NCI-H2107 treated with DMSO at 0.1 percent for 48 hours (cell line): Measurements from ENCODE around the gene IRF3.

Experiments used
- DNase-seq: peaks from one replicate; lab custom pipeline; 2025; ENCODE audit not compliant: unreplicated experiment; lab: John Stamatoyannopoulos, UW

Gene IRF3

DNA sequence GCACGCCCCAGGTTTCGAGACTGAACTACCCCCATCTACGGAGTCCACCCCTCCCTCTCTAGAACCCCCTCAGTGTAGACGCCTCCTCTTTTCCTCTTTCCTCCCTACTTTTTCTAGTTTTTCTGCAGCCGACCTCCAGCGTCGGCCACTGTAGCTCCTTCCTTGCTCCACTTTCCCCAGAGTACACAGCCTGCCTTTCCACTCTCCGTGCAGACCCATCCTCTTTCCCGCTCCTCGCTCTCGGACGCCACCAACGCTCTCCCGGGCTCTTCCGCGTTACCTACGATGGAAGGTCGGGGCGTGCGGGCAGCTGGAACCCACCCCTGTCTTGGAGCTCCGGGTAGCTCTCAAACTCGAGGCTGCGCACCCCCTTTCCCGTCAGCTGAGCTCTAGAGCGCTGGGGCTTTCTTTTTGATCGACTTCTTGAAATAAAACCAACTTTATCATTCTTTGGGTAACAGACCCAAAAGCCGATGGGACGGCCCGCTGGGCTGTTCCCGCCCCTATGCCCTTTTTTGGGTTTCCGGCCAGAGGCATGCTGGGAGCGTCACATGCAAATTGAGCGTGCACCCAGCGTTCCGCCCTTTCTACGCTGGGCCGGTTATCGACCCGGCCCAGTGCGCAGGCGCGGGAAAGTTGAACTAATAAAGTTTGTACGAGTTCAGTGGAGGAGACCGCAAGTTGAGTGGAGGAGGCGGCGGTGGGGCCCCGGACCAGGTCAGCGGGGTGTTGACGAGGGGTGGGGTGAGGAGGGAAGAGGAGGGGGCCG, at the start of gene IRF3, which contains the start of gene BCL2L12:
TSS of gene IRF3 (minus strand) at position 507 of the 769 bp plus-strand sequence. CDS start 1,019 bp downstream, outside the sequence.
TSS of gene BCL2L12 (plus strand) at position 583 of the 769 bp plus-strand sequence. CDS start 760 bp downstream, outside the sequence.
- DNase-seq: peak; percentile 91

DNA sequence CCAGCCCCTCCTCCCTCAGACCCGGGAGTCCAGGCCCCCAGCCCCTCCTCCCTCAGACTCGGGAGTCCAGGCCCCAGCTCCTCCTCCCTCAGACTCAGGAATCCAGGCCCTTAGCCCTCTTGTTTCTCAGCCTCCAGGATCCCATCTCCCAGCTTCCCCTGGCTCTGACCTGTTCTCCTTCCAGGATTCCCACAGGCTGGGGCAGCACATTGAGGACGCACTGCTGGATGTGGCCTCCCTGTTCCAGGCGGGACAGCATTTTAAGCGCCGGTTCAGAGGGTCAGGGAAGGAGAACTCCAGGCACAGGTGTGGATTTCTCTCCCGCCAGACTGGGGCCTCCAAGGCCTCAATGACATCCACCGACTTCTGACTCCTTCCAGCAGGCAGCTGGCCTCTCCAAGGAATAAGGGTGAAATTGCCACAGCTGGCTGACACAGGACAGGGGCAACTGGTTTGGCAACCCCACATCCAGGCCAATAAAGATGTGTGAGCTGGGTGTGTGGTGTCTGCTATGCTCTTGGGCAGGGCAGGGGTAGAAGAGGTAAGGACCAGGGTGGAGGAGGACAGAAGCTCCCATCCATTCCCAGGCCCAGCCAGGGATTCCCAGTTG, 47.7 kb upstream of the IRF3 start:
- DNase-seq: no peak

DNA sequence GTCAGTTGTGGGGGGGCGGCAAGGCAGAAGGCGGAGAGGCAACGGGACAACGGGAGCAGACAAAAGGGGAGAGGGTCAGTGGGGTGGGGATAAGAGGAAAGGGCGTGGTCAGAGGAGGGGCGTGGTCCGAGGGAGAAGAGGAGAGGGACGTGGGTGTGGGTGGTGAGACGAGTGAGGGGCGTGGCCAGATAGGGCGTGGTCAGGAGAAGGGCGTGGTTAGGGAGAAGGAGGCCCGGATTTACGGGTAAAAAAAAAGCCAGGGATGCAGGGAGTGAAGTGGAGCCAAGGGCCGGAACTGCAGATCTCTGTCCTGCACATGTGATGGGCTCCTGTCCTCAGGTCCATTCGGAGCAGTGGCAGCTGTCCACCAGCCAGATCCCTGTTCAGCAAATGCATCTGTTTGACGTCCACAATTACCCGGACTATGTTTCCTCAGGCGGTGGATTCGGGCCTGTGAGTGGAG, 46.8 kb upstream of the IRF3 start:
- DNase-seq: no peak

DNA sequence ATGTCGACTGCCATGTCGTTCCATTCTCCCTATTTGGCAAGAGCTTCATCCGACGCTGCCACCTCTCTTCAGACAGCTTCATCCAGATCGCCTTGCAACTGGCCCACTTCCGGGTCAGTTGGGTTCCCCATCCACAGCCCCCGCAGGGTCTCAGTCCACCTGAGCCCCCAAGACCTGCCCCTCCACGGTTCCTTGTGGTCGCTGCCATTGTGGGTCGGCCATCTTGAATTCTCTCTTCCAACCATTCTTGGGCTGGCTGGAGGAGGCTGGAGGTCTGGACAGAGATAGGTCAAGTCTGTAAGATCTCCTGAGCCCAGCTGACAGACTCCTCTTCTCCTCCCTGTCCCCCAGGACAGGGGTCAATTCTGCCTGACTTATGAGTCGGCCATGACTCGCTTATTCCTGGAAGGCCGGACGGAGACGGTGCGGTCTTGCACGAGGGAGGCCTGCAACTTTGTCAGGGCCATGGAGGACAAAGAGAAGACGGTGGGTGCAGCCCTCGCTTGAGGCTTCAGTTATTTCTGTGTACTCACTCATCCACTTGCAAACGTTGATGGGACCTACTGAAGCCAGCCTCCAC, 44.8 kb upstream of the IRF3 start:
- no peak for DNase-seq

GRCh38 chr19:49705919-49706318, 40.3 kb upstream of the IRF3 start:
- no peak for DNase-seq

GRCh38 chr19:49704888-49705642, 39.4 kb upstream of the IRF3 start:
- DNase-seq: no peak

DNA sequence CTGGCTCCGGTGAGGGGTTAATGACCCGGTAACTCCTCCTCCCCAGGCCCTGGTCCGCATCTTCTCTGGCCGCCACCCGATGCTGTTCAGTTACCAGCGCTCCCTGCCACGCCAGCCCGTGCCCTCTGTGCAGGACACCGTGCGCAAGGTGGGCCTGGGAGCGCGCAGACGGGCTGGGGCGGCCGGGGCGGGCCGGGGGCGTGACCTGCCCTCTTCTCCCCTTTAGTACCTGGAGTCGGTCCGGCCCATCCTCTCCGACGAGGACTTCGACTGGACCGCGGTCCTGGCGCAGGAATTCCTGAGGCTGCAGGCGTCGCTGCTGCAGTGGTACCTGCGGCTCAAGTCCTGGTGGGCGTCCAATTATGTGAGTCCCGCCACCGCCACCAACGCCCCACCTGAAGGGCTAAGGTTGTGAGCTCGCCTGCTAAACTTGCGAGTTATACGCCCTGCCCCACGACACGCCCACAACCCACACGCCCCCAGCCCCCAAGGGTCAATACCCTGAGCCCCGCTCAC, 35.7 kb upstream of the IRF3 start:
- DNase-seq: no peak

DNA sequence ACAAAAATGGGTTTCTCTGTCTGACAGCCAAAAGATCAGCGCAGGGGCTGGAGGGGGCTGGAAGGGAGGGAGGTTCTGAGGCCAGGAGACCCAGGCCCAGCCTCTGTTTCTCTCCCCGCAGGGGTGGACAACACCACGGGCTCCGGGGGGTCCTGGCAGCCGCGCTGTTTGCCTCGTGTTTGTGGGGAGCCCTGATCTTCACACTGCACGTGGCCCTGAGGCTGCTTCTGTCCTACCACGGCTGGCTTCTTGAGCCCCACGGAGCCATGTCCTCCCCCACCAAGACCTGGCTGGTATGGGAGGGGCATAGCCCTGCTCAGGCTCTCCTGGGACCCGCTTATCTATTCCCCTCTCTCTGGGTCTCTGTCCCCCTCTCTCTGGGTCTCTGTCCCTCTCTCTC, 34.9 kb upstream of the IRF3 start:
- DNase-seq: no peak

GRCh38 chr19:49699364-49699763, 33.7 kb upstream of the IRF3 start:
- DNase-seq: no peak

DNA sequence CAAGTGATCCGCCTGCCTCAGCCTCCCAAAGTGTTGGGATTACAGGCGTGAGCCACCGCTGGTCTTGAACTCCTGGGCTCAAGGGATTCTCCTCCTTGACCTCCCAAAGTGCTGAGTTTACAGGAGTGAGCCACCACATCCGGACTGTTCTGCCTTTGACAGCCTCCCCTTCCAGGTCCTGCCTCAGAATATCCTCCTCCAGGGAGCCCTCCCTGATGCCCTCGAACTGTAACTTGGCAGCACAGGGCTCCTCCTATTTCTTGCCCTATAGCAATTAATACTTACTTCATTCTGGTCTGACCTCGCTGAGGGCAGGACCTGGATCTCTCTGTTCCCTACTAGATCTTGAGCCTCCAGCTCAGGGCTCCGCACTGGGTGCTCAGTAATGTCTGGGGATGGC, 31.2 kb upstream of the IRF3 start:
- DNase-seq: no peak

GRCh38 chr19:49696115-49696514, 30.5 kb upstream of the IRF3 start:
- no peak for DNase-seq

- no peak for DNase-seq
Observed at GRCh38 chr19:49692147-49692506, 26.5 kb upstream of the IRF3 start.

DNA sequence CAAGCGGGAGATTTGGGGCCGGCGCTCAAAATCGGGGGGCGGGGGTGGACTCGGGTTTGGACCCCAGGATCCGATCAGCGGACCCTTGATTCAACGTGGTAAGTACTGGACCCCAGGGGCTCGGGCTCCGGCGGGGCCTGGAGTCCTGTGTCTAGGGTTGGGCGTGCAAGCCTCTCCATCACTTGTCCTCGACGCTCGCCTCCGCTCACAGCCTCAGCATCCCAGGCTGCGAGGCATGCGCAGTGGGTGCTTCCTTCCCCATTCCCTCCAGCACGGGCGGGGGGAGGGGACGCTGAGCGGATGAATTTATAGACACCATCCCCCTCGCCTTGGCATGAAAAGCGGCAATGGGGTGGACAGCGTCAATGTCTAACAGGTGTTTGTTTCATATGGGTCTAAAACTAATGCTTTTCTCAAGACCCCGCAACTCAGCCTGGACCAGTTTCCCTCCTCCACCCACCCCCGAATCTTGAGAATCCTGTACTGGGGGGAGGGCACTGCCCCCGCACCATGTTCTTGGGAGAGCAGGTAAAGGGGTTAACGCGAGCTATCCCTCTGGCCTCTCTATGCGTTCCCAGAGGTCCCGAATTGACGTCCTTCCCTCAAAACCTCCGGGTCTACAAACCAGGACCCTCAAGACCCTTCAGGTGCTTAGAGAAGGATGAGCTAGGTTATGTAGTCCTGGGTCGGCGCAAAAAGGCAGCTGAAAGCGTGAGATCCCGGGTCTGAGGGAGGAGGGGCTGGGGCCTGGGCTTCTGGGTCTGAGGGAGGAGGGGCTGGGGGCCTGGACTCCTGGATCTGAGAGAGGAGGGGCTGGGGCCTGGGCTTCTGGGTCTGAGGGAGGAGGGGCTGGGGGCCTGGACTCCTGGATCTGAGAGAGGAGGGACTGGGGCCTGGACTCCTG, 25.8 kb upstream of the IRF3 start:
- peak; percentile 57 for DNase-seq

GRCh38 chr19:49690656-49691242, 25.1 kb upstream of the IRF3 start, which contains the start of gene CPT1C:
Gene CPT1C, plus strand, starts transcription at chr19:49691116. Its CDS starts 1,137 bp downstream, at chr19:49692253.
- peak; percentile 93 for DNase-seq

DNA sequence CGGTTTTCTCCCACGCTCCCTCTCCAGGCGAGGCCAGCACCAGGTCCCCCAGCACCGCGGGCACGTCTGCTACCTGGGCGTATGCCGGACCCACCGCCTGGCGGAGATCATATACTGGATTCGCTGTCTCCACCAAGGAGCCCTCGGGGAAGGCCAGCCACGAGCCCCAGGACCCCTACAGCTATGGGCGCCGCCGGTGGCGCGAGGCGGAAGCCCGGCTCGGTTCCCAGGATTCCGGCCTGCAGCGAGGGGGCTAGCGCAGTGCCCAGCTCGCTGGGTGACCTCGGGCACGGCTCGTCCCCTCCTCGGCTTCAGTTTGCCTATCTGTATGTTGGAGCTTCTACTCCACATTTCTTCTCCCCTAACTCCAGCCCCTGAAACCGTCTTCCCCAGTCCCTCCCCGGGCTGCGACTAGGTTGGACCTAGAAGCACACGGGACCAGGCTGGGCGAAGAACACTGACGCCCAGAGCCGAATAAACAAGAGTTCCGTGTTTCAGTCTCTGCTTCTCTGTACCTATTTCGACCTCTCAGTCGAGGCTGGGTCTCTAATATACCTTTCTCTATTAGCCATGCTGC, 24.5 kb upstream of the IRF3 start:
- DNase-seq: peak; percentile 25

DNA sequence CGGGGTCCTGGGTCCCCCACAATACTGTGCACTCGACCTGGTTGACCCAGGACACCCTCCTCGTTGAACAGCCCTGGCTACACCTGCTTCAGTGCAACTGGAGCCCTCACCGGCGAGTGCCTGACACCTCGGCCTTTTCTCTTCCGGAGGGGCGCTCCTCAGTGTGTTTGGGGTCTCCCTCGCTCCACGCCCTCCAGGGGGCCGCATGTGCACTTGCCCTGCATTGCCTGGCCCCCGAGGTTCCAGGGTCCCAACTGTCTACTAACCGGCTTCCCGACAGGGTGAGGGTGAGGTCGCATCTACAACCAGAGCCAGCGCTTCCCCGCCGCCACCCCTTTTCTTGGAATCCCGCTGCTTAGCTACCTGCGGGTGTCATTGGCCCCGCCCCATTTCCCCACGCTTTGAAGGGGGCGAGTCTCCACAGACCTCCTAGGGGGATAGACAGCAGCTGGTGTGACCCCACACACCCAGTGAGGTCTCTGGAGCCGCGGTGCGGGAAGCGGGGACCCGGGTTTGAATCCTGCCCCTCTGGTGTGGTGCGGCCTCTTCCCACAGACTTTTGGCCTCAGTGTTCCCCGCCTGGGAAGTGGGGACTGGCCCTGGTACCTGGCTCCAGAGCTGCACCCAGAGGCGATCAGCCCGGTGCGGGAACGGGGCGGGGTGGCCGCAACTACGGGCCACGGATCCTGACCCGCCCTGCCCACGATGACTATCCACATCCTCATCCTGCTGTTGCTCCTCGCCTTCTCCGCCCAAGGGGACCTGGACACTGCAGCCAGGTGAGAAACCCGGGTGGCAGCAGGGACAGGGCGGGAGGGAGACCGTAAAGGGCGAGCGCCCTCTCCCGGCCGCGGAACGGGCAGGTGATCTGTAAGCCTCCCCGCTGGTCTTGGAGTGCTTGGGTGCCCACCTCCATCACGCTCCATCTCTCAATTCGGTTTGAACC, 23.7 kb upstream of the IRF3 start, which contains the start of gene ADM5:
TSS of gene ADM5 (plus strand) at position 462 of the 946 bp plus-strand sequence. CDS start at position 706, 244 bp downstream.
- DNase-seq: peak; percentile 42

DNA sequence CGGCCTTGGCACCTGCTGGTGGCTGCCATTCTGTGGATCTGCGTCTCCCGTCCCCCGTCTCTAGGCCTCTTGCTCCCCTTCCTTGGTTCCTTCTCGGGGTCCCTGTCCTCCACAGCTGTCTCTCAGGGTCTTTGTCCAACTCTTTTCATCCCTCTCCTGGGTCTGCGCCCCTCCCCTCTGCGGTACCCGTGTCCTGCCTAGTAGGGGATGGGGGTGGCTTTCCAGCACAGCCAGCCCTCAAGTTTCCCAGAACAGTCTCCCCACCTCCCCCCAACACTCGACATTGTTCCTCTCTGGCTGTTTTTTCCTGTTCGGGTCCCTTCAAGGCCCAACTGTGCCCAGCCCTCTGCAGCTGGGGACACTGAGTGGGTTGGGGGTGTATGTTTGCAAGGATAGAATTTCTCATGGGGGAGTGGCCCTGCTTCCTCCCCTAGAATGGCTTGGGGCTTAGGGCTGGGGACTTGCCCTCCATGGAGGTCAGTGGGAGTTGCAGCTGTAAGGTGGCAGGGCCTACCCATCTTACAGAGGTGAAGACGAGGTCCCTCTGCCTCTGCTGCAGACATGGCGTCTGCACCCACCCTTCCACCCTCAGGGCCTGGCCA, 23.0 kb upstream of the IRF3 start:
- no peak for DNase-seq
